GM13977 (cell line): ENCODE results near the gene PCDH11Y.
"Not testable (repeated sequence)": the region's sequence is repeated elsewhere in the genome, so short reads cannot be mapped to it uniquely, and the experiment has no call there.

Experiments
- DNase-seq: peaks from one replicate; pipeline ENCODE4 v3.0.0; 2012; ENCODE audit warnings: low spot score
- in situ Hi-C: fragments of 300-500 bp; cut with MboI; formaldehyde crosslinking; loops from one replicate; pipeline ENCODE4 v1.12.0; 2022; ENCODE audit warnings: low sequenced_read_pairs, low pct_unique_long_range_greater_than_20kb, mixed read lengths, inconsistent platforms; ENCODE audit not compliant: unreplicated experiment

Gene PCDH11Y

GRCh38 chrY:5000057-5000456 is at the start of gene PCDH11Y:
Gene PCDH11Y (plus strand): TSS chrY:5000296. CDS start chrY:5057100, 56,804 bp downstream.
- in situ Hi-C loops, DNase-seq: not testable (repeated sequence)

GRCh38 chrY:4967894-4968293 is 32.2 kb upstream of the PCDH11Y start:
- DNase-seq, in situ Hi-C loops: not testable (repeated sequence)

GRCh38 chrY:4991743-4992400 is 8.2 kb upstream of the PCDH11Y start:
- in situ Hi-C loops, DNase-seq: not testable (repeated sequence)

GRCh38 chrY:4994892-4995291 is 5.2 kb upstream of the PCDH11Y start:
- in situ Hi-C loops, DNase-seq: not testable (repeated sequence)

- in situ Hi-C loops, DNase-seq: not testable (repeated sequence)
These were observed 2.5 kb downstream of the PCDH11Y start for GRCh38 chrY:5002476-5003184.

GRCh38 chrY:5038972-5039523 is 39.0 kb downstream of the PCDH11Y start:
- in situ Hi-C loops: not testable (repeated sequence)

GRCh38 chrY:5083017-5083416 is 82.9 kb downstream of the PCDH11Y start:
- in situ Hi-C loops, DNase-seq: not testable (repeated sequence)

More at GRCh38 chrY:5038972-5039523, 39.0 kb downstream of the PCDH11Y start:
- not testable (repeated sequence) for DNase-seq

GRCh38 chrY:5182998-5183397 is 182.9 kb downstream of the PCDH11Y start:
- DNase-seq, in situ Hi-C loops: not testable (repeated sequence)

GRCh38 chrY:5215116-5215515 is 215.0 kb downstream of the PCDH11Y start:
- in situ Hi-C loops, DNase-seq: not testable (repeated sequence)

- DNase-seq, in situ Hi-C loops: not testable (repeated sequence)
These were observed 324.8 kb downstream of the PCDH11Y start for GRCh38 chrY:5324931-5325330.

GRCh38 chrY:5342220-5342619 is 342.1 kb downstream of the PCDH11Y start:
- DNase-seq, in situ Hi-C loops: not testable (repeated sequence)

GRCh38 chrY:5543705-5544104 is 543.6 kb downstream of the PCDH11Y start:
- in situ Hi-C loops, DNase-seq: not testable (repeated sequence)

- in situ Hi-C loops, DNase-seq: not testable (repeated sequence)
These were observed 638.5 kb downstream of the PCDH11Y start for GRCh38 chrY:5638589-5638988.

GRCh38 chrY:5679265-5679664 is 679.2 kb downstream of the PCDH11Y start:
- DNase-seq, in situ Hi-C loops: not testable (repeated sequence)

GRCh38 chrY:5708727-5709126 is 708.6 kb downstream of the PCDH11Y start:
- in situ Hi-C loops, DNase-seq: not testable (repeated sequence)

- DNase-seq, in situ Hi-C loops: not testable (repeated sequence)
These were observed 709.8 kb downstream of the PCDH11Y start for GRCh38 chrY:5709788-5710381.

- DNase-seq, in situ Hi-C loops: not testable (repeated sequence)
These were observed 761.3 kb downstream of the PCDH11Y start for GRCh38 chrY:5761403-5761802.

- DNase-seq, in situ Hi-C loops: not testable (repeated sequence)
These were observed 776.4 kb downstream of the PCDH11Y start for GRCh38 chrY:5776485-5776884.
